Stimulated activated CD4-positive, alpha-beta T cell treated with anti-CD3 and anti-CD28 coated beads, Interleukin-4, amount 100 ng/mL, for 4 hours (primary cell): ENCODE measurements around the gene VPS35L.
A peak's percentile ranks its signal among the peaks of the same experiment; 100 is the strongest.

Source experiments
- DNase-seq, 2 experiments: peaks; one replicate each; pipeline ENCODE4 v3.0.0-alpha.2; 2020

VPS35L gene, protein sequence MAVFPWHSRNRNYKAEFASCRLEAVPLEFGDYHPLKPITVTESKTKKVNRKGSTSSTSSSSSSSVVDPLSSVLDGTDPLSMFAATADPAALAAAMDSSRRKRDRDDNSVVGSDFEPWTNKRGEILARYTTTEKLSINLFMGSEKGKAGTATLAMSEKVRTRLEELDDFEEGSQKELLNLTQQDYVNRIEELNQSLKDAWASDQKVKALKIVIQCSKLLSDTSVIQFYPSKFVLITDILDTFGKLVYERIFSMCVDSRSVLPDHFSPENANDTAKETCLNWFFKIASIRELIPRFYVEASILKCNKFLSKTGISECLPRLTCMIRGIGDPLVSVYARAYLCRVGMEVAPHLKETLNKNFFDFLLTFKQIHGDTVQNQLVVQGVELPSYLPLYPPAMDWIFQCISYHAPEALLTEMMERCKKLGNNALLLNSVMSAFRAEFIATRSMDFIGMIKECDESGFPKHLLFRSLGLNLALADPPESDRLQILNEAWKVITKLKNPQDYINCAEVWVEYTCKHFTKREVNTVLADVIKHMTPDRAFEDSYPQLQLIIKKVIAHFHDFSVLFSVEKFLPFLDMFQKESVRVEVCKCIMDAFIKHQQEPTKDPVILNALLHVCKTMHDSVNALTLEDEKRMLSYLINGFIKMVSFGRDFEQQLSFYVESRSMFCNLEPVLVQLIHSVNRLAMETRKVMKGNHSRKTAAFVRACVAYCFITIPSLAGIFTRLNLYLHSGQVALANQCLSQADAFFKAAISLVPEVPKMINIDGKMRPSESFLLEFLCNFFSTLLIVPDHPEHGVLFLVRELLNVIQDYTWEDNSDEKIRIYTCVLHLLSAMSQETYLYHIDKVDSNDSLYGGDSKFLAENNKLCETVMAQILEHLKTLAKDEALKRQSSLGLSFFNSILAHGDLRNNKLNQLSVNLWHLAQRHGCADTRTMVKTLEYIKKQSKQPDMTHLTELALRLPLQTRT

GRCh38 chr16:19555186-19555937 is at the start of gene VPS35L:
TSS of gene VPS35L (plus strand) at chr16:19555703. CDS start at chr16:19555730, 27 bp downstream.
- peak; percentile 95 for DNase-seq

DNA sequence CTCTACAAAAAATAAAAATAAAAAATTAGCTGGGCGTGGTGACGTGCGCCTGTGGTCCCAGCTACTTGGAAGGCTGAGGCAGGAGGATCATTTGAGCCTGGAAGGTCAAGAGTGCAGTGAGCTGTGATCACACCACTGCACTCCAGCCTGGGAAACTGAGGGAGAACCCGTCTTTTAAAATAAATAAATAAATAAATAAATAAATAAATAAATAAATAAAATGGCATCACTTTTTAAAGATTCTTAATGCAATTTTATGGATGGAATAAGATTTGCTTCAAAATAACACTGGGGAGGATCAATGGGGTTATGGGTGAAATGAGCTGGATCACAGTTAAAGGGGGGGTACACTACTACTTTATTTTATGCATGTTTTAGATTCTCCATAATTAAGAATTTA is 48.5 kb upstream of the VPS35L start:
- DNase-seq: no peak

DNA sequence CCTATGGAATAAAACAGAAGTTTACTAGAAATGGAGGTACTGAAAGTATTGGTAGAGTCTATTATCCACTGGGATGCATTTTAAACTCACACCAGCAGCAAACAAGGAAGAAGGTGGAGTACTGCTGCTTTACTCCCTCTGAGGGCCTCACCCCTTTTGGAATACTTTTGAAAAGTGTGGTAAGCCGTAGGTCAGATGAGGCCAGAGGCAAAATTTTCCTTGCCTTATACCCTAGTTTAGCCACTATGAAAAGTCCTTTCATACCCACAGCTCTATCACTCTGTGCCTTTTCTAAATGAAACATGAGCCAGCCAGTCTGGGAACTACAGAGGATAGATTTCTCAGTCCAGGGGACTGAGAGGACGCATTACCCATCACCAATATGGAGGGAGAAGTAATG is 47.6 kb upstream of the VPS35L start:
- no peak for DNase-seq

DNA sequence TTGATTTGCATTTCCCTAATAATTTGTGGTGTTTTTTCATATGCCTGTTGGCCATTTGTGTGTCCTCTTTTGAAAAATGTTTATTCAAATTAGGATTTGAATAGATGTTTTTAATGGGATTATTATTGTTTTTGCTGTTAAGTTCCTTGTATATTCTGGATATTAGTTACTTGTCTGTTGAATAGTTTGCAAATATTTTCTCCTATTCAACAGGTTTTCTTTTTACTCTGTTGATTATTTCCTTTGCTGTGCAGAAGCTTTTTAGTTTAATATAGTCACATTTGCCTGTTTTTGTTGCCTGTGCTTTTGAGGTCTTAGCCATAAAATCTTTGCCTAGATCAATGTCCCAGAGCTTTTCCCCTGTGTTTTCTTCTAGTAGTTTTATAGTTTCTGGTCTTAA is 43.2 kb upstream of the VPS35L start:
- DNase-seq: no peak

GRCh38 chr16:19513377-19514053 is 42.0 kb upstream of the VPS35L start:
- DNase-seq: no peak

DNA sequence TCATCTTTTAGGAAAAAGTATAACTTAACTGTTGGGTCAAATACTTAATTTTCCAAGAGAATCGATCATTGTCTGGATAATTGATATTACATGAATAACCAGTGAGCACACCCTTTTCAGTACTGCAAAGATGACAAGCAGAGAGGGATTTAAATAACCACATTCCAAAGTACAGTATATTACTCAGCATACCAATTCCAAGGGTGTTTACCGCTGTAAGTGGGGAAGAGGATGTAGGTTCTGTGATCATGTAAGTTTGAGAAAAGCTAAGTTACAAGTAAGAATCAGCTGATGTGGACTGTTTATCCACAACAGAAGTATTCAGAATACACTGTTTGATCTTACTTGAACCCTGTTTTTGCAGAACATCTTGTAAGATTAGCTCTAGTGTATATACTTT is 39.7 kb upstream of the VPS35L start:
- DNase-seq: no peak

GRCh38 chr16:19517424-19518089 is 37.9 kb upstream of the VPS35L start:
- no peak for DNase-seq

DNA sequence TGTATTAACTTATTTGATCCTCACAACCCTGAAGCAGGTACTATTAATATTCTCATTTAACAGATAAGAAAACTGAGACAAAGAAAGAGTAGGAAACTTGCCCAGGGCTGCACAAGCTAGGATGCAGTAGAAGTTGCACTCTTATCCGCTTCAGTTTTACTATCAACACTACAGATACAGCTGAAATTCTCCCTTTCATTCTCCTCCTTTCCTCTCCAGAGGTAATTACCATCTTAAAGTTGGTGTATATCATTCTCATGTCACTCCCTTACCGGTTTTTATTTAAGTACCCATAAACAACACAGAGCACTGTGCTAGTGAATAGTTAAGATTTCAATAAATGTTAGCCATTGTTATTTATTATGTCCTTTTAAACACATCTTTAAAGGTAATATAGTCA is 37.1 kb upstream of the VPS35L start:
- DNase-seq: no peak

GRCh38 chr16:19520861-19521331 is 34.6 kb upstream of the VPS35L start:
- DNase-seq: no peak

GRCh38 chr16:19521471-19522396 is 33.8 kb upstream of the VPS35L start, which contains the start of gene GDE1:
TSS of gene GDE1 (minus strand) at chr16:19522098. CDS start at chr16:19521964, 134 bp downstream.
- DNase-seq: peak; percentile 93 to 95

DNA sequence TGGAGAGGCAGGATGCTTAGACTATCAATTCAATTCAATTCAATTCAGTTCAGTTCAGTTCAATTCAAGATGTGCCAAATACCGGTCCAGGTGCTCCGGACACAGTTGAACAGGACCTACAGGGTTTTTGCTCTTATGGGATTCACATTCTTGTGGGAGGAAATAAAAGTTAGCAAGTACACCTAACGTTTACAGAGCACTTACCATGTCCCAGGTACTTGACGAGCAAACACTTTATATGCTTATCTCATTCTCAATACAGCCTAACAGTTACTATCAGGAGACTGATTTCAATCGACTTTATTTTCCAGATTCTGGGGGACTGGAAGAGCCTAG is 33.1 kb upstream of the VPS35L start:
- DNase-seq: no peak

- no peak for DNase-seq
Observed at GRCh38 chr16:19522760-19523159, 32.7 kb upstream of the VPS35L start.

DNA sequence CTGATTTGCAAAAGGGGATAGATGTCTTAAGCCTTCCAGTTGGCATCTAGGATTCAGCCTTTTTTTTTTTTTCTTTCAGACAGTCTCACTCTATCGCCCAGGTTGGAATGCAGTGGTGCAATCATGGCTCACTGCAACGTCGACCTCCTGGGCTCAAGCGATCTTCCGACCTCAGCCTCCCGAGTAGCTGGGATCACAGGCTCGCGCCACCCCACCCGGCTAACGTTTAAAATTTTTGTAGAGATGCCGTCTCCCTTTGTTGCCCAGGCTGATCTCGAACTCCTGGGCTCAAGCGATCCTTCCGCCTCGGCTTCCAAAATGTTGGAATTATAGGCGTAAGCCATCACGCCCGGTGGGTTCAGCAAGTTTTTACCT is 32.3 kb upstream of the VPS35L start:
- no peak for DNase-seq

GRCh38 chr16:19523559-19524355 is 31.7 kb upstream of the VPS35L start, which contains the start of gene CCP110:
TSS of gene CCP110 (plus strand) at chr16:19523942. CDS start at chr16:19527882, 3,940 bp downstream.
- DNase-seq: peak; percentile 92 to 94

GRCh38 chr16:19524356-19524615 is 31.2 kb upstream of the VPS35L start:
- DNase-seq: no peak

GRCh38 chr16:19524616-19525384 is 30.7 kb upstream of the VPS35L start:
- no peak for DNase-seq

DNA sequence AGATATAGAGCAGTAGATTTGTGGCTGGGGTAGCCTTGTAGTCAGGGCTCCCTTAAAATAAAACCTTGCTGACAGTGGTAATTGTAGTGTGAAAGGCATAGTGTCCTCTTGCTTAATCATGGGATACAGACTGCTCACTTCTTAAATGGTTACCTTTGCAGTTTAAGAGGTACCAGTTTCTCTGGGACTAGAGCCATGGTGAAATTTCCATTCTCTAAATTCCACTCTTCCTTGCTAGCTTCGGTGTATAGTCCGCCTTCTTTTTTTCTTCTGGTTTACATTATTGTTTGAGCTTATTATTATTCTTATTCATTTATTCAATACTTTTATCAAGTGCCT is 30.1 kb upstream of the VPS35L start:
- no peak for DNase-seq

GRCh38 chr16:19527161-19527560 is 28.3 kb upstream of the VPS35L start:
- no peak for DNase-seq

- DNase-seq: no peak
Observed at GRCh38 chr16:19528666-19529065, 26.8 kb upstream of the VPS35L start.
